ENCODE measurements around the gene HOXA6.
A peak's percentile ranks its signal among the peaks of the same experiment; 100 is the strongest.

HOXA6 gene

DNA sequence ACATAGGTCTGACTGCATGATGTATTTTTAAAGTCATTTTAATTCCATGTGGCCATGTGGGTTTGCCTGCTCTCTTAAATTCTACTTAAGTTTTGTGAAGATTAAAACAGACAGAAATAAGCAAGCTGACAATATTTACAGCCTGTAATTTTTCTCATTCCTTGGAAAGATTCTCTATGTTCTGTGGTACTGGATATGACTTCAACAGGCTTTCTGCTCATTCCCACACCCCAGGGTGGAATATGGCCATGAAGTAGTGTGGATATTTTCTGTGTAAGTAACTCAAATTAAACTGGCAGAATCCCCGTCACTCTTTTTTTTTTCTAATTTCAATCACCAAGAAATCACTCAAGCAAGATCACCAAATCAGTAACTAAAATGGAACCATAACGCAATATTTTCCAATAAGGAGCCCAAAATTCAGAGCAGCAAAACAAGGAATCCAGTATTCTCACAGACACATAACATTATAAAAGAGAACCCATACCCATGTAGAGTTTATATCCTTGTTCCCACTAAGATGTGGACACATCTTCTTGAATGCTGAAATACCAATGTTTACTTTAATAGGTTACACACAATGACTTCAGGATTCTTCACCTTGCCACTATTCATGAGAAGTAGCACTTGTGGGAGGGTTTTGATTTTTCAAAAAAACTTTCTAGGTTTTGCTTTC lies 9.8 kb downstream of the HOXA6 start:
- DNase-seq, result no peak

GRCh38 chr7:27134392-27134791 lies 13.2 kb downstream of the HOXA6 start:
- no peak for DNase-seq

DNA sequence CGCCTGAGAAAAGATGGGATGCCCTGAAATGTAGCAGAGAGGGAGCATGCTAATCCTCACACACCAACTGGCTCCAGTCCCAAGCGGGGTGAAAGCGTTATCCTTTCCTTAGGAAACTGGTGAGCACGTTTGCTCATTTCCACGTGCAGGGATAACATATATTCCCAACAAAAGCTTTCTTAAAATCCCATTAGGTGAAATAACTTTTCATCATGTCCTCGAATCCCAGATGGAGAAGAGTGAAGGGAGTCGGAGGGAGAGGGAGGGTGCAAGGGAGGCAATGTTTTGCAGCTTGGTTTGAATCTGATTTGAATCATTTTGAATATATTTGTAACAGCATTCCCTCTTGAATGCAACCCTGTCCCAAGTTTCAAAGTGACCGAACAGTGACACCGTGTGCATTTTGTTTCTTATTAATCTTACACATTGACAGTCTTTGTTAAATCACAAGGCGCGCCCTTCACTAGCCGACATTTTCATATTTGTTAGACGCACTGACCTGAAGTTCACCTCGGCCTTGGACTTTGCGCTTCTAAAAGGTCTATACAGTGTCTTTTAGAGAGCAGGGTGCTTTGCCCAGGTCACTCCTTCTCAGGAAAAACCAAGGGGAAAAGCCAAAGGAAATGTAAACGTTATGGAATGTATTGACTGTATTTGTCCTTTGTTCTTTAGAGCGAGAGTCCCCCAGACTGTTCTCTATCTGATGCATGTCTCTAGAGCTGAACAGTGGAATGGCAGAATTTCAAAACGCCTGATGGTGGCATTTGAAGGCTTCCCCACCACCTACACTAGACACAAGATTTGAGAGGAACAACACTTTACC lies 14.0 kb downstream of the HOXA6 start:
- DNase-seq, result no peak

DNA sequence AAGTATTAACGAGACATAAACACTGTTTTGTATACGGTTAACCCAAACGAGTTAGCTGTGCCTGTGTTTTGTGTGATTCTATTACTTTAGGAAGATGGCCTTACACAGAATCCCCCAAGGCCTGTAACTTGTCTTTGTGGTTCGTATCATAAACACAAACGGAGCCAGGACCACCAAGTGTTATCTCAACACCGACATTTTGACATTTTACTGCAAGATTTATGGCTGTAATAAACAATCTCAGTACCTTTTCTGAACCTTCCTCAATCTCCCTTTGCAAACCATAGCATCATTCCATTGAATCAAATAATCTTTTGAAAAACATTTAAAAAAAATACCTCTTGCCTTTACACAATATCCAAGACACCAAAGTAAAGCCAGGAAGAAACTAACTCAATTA lies 14.6 kb downstream of the HOXA6 start:
- DNase-seq, result no peak

GRCh38 chr7:27132214-27132613 lies 15.4 kb downstream of the HOXA6 start:
- no peak for DNase-seq

DNA sequence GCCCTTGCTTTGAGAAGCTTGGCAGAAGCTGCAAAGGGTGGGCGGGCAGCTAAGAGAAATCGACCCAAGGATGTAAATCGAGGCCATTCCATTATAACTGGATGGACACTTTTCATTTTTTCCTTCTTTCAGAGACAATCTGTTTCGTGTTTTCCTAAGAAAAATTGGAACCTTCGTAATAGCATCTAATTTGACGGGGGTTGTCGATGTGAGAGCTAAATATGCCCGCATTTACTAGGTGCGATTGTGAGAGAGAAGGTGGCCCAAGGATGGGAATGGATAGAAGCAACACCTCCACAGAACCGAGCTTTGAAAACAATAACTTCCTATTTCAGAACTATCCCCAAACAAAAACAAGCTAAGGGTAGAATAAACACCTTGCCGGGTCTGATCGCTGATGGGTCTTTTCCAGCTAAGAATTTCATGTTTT lies 16.2 kb downstream of the HOXA6 start:
- no peak for DNase-seq

GRCh38 chr7:27130540-27131389 lies 16.8 kb downstream of the HOXA6 start, which contains the start of gene HOXA4:
TSS of gene HOXA4 (minus strand) at chr7:27130757. CDS start at chr7:27130733, 24 bp downstream.
- DNase-seq, result peak; percentile 62

GRCh38 chr7:27129729-27130539 lies 17.6 kb downstream of the HOXA6 start:
- DNase-seq, result no peak

DNA sequence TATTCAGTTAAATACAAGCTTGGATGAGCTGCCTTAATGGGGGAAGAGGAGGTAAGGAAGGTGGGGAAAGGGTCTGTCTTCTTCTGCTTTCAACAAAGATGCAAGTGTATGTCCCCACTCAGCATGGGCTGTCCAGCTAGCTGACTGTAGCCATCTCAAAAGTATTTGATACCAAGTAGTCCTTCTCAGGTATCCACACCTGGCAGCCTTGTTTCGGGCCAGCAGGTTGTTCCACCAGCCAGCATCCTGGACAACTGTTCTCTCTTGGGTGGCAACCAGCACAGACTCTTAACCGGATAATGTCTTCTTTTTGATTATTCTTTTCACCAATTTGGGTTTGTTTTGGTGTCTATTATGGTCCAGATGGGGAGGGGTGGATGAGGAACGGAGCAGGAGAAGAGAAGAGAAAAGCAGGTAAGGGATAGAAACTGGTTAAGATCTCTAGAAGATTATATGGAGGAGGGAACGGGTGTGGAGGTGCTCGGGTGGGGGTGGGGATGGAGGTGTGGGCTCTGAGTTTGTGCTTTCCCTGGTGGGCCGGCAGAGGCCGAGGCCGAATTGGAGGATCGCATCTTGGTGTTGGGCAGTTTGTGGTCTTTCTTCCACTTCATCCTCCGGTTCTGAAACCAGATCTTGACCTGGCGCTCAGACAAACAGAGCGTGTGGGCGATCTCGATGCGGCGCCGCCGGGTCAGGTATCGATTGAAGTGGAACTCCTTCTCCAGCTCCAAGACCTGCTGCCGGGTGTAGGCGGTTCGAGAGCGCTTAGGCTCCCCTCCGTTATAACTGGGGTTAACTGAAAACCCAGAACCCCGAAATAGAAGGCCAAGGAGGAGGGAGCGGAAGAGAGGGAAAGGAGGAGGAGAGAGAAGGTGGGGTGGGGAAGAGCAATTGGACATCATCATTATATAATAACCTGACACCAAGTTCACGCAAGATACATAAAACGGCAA lies 18.5 kb downstream of the HOXA6 start:
- no peak for DNase-seq

DNA sequence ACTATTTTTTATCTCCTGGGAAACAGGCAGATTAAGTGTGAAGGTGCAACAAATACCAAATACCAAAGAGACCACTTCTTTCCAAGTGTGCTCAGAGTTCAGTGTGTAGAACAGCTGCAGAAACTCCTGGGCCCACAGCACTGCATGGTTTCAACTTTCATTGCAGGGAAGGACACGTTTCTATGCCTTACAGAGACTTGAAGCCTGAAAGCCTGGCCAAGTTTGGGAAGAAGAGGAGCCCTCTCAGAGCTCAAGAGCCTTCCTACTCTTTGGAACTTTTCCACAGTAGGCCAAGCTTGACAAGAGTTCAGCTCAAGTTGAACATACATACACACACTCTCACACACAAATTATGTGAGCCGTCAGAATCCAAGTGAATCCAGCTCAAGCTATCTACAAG lies 19.5 kb downstream of the HOXA6 start:
- DNase-seq, result no peak

DNA sequence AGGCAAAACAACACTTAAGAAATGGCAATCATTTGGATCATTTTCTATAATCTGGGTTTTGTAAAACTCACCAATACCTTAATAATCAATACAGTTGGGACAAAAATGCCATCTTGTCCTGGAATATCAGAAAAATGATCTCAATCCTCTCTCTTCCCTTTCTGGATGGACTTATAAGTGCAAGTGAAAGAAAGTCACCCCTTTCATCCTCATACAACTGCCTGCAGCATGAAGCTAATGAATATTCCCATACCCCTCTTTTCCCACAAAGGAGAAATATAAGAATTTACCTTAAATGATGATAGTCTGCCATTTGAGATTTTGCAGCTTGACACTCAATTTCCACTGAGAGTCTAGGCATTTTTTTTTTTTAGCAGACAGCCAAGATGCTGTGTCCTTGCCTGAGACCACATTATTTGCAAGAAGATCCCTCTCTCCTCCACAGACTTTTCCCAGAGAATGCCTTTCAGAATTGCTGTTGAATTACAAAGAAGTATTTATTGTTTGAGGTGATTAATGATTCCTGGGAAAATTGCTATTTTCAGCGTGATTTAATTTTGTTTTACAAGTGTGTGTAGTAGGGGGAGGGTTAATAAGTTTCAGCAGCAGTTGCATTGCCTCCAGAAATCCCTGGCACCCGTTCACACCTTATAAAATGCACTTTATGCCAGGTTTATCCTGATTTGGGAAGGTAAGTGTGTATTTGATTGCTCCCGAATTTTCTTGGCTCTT lies 20.8 kb downstream of the HOXA6 start:
- no peak for DNase-seq

GRCh38 chr7:27125986-27126394 lies 21.6 kb downstream of the HOXA6 start:
- DNase-seq, result no peak

- DNase-seq, result no peak
Observed at GRCh38 chr7:27124902-27125689, 22.5 kb downstream of the HOXA6 start.

DNA sequence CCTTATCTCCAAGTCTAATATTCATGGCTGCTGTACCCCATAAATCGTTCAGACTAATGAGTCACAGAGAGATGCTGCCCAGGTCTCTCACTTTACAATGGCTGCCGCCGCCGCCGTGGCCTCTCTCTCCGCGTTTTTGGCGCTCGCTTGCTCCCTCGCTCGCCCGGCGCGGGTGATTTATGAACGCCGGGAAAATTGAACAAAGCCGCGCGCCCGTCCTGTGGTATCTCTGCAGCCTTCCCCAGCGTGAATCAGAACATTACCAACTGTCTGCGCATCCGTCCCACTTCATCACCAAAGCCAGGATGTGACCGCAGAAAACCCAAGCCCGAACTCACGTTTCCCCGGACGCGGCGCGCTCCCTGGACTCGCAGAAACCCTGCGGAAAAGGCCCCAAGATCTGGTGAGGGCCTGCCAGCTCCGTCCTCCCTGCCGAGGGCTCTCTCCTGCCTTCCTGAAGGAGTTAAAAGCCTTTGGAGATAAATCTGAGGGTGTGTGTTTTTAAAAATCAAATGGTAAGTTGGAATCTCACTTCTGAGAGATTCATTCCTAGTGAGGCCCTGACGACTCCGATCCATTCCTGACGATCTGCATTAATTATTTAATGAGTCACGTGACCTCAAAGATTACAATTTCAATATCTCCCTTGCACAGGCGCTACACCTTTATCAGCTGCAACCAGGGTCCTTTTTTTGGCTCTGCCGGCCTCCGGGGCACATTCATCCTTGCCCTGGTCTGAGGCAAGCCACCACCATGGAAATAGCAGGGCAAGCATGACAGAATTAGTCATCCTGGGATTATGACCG lies 23.3 kb downstream of the HOXA6 start:
- no peak for DNase-seq

GRCh38 chr7:27123477-27124053 lies 24.0 kb downstream of the HOXA6 start:
- no peak for DNase-seq

GRCh38 chr7:27123007-27123476 lies 24.5 kb downstream of the HOXA6 start:
- DNase-seq, result no peak

DNA sequence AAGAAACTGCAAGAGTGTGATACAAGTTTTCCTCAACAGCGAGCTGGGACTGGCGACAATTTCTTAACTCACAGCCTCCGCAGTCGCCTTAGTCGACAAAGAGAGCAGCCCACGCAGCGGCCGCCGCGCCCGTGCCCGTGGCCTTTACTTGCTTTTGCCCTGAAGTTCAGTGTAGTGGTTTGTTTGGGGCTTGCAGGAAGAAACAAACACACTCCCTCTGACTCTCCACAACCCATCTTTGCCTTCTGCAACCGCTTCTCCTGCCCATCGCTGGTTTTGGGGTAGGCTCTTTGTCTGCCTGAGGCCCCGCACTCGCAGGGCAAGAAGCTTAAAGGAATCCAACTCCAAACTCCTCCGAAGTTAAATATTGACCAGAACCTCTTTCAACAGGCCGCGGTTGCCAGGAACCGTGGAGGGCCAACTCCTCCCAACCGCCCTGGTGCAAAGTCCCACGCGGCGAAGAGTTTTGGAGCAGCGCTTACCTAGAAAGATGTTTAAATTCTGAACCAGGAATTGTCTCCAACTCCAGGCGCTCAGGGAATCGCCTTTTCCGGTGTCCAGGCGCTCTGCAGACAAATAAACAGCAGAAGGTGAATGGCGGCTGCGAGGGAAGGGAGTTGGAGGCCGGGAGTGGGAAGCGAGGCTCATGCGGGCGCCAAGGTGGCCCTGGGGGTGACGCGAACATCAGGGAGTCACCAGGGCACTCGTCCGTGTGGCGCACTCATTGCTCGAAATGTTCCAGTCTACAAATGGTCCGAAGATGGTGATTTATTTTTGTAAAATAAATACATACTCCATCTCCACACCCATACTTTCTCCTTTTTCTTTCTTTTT lies 25.3 kb downstream of the HOXA6 start:
- no peak for DNase-seq

Measured in central memory CD4-positive, alpha-beta T cell (primary cell).